Erythroblast (primary cell): ENCODE measurements around the gene EIF3L.

ENCODE experiments used
- DNase-seq, 2 experiments: peaks; one replicate each; lab custom pipeline; 2025; lab: John Stamatoyannopoulos, UW
- GATA1 ChIP-seq: IDR thresholded peaks from 2 replicates; pipeline ENCODE4 v1.6.1; 2011; ENCODE audit warnings: low read depth, mild to moderate bottlenecking, control low read depth, low read length, moderate library complexity
- POLR2A ChIP-seq: IDR thresholded peaks from 2 replicates; pipeline ENCODE4 v1.6.1; 2011; ENCODE audit warnings: mild to moderate bottlenecking, low read length

Gene EIF3L

GRCh38 chr22:37824674-37825641, 24.3 kb upstream of the EIF3L start:
- DNase-seq, result peak; percentile 46 to 69
- TF ChIP-seq POLR2A, result no peak
- TF ChIP-seq GATA1, result no peak

DNA sequence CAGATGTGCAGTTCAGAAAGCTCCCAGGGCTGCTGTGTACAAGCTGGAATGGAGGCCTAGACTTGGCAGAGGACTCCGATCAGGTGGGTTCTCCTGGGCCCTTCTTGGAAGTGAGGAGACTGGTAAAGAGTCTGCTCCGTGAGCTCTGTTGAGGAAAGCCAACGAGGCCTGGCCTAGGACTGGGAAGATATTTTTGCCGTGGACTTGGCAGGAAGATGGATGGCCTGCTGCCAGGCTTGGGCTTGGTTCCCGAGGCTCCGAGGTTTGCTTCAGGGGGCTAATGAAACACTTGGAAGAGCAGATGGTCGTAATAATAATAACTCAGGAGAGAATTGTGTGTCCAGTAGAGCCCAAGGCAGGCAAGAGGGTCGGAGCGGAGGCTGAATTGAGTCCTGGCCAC, 22.2 kb upstream of the EIF3L start:
- no peak for DNase-seq
- TF ChIP-seq POLR2A (no peak), GATA1 (no peak)

- no peak for DNase-seq
- TF ChIP-seq POLR2A (no peak), GATA1 (no peak)
Measured at GRCh38 chr22:37830093-37830842, 19.0 kb upstream of the EIF3L start.

- no peak for DNase-seq
- TF ChIP-seq POLR2A, result no peak
- TF ChIP-seq GATA1, result no peak
Measured at GRCh38 chr22:37831472-37831871, 17.7 kb upstream of the EIF3L start.

DNA sequence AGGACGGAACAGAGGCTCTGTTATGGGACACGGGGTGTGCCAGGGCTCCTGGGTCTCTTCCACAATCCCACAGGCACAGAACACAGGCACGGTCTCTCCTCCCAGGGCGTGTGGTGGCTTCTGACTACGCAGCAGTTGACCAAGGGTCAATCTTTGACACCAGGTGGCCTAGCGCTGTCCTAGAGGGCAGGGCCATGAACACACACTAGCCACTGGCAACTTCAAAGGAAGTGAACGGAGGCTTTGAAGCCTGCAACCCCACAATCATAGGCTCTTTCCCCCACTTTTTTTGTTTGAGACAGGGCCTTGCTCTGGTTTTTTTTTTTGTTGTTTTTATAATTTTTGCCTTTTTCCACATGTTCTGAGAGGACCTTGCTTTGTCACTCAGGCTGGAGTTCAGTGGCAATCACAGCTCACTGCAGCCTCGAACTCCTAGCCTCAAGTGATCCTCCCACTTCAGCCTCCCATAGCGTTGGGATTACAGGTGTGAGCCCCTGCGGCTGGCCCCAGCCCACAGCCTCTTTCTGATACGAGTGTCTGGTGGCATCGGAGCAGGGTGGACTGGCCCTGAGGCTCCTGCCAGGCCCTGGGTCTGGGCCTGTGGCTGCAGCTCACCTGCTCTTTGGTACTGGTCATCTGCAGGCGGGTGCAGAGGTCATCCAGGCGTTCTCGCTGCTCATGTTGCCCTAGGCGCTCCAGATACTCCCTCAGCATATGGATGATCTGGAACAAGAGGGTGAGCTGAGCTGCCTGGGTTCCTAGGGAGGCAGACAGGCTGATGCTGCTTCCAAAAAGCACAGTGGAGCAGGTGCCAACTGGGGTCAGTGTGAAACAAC, 17.0 kb upstream of the EIF3L start:
- DNase-seq, result no peak
- TF ChIP-seq GATA1 (no peak), POLR2A (no peak)

- no peak for DNase-seq
- TF ChIP-seq POLR2A, result no peak
- TF ChIP-seq GATA1, result no peak
Measured at GRCh38 chr22:37842015-37842793, 7.0 kb upstream of the EIF3L start.

- TF ChIP-seq GATA1 (no peak), POLR2A (no peak)
- peak in 1 of 2 experiments; percentile 84 for DNase-seq
Measured at GRCh38 chr22:37843741-37844089, 5.5 kb upstream of the EIF3L start.

DNA sequence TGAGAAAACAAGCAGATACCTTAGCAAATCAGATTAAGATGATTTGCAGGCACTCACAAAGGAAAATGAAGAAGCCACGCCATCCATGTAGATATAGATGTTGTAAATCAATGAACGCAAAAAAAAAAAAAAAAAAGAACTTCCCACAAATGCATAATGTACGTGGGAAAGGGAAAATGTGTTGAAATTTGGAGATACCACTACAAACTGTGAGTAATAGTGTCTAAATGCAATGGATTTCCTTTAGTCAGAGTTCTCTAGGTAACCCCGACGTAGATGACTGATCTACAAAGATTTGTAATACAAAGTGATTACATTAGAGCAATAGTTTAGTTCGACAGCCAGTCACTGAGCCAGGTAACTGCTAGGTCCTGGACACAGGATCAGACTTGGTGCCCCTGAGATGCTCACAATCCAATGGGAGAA, 4.3 kb upstream of the EIF3L start:
- no peak for TF ChIP-seq GATA1
- TF ChIP-seq POLR2A, result no peak
- no peak for DNase-seq

- DNase-seq, result no peak
- no peak for TF ChIP-seq POLR2A
- no peak for TF ChIP-seq GATA1
Measured at GRCh38 chr22:37846433-37846832, 2.8 kb upstream of the EIF3L start.

DNA sequence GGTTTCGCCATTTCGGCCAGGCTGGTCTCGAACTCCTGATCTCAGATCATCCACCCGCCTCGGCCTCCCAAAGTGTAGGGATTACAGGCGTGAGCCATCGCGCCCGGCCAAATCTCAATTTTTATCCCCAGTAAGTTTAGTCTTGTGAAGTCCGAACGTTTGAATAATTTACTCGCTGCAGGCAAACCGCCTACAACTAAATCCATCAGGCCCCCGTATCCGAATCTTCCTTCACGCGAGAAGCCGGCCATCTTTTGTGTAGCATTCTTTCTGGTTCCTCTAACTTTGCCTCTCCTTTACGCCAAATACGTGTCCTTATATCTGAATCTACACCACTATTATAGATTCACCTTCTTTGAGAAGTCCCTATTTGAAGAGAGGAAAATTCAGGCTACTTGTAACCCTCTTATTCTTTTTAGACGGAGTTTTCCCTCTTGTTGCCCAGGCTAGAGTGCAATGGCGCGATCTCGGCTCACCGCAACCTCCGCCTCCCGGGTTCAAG, 581 bp upstream of the EIF3L start:
- peak; percentile 65 to 73 for DNase-seq
- TF ChIP-seq POLR2A (no peak), GATA1 (no peak)

DNA sequence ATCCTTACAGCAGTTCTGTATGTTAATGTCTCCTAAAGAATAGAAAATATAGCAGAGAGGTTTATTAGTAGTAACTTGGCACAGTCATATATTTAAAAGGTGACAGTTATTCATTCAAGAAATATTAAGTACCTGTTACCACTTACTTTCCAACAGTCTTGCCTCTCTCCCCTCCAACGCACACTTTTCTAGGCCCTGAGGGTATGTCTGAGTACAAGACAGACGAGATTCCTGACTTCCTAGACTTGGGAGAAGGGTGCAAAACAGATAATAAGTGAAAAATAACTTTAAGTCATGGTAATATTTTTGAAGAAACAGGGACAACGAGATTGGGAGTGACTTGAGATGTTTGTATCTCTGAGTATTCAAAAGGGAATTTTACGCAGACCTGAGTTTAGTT, 1.6 kb downstream of the EIF3L start:
- TF ChIP-seq GATA1, result no peak
- TF ChIP-seq POLR2A, result no peak
- DNase-seq, result no peak

DNA sequence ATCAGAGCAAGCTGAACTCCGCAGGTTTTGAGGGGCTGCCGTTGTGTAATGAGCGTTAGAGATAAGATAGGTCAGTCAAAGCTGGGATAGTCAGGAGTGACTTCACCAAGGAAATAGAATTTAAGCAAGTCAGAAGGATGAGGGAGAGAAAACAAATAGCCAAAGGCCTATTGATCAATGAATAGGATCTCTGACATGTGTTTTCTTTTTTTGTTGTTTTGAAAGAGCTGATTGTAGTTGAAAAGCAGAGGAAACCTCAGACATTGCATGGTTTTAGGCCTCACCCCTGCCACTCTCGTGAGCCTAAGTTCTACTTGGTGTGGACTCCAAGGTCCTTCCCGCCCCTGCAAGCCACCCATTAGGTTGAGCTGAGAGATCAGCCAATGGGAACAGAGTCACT, 3.2 kb downstream of the EIF3L start:
- DNase-seq, result peak in 1 of 2 experiments; percentile 17
- no peak for TF ChIP-seq POLR2A
- no peak for TF ChIP-seq GATA1
